Fibroblast of villous mesenchyme (primary cell): ENCODE data around the gene RNF227. TPM values are rescaled to one million over a fixed set of nuclear protein-coding genes. Genes with fewer than 3 reads are reported as not detected.

Experiments used
- small RNA-seq: library from RNA; depleted of rRNA; stranded (forward); fragments of <200 nt; gene quantifications from one replicate; pipeline ENCODE3, GENCODE V24; 2012
- total RNA-seq: library from RNA; depleted of rRNA; stranded (reverse); fragments of >200 nt; gene quantifications from 2 replicates; pipeline ENCODE4 v1.2.3, GENCODE V29; 2012

Gene RNF227
- total RNA-seq, 1 donor = 2.2 TPM

Small RNAs within 50 kb of the gene (small RNA-seq; reads per million reads assigned to genes)
- gene SCARNA21 = 3.9 reads per million, percentile 76 among the genes with 10 or more reads in this experiment

Other genes with a start within 250 kb of the RNF227 start
- gene TP53, start 228.8 kb downstream of the RNF227 start, total RNA-seq = 50.6 and 79.5 TPM in 2 replicates
- 5.2 and 6.0 TPM in 2 replicates for gene WRAP53, start 227.8 kb downstream of the RNF227 start, total RNA-seq
- 0.32 and 0.43 TPM in 2 replicates for gene EFNB3, start 211.1 kb downstream of the RNF227 start, total RNA-seq
- gene DNAH2, start 198.5 kb downstream of the RNF227 start, total RNA-seq = under 0.01 and 0.43 TPM in 2 replicates
- gene KDM6B, start 82.1 kb downstream of the RNF227 start, total RNA-seq = 3.0 and 5.8 TPM in 2 replicates
- 0.43 and 1.3 TPM in 2 replicates for gene TMEM88, start 61.2 kb downstream of the RNF227 start, total RNA-seq
- gene NAA38, start 58.7 kb downstream of the RNF227 start, total RNA-seq = 55.3 and 73.1 TPM in 2 replicates
- gene CYB5D1, start 58.3 kb downstream of the RNF227 start, total RNA-seq = 6.4 and 11.2 TPM in 2 replicates
- gene CHD3, start 27.5 kb downstream of the RNF227 start, total RNA-seq = 103 and 111 TPM in 2 replicates
- 1.3 and 1.7 TPM in 2 replicates for gene KCNAB3, start 13.6 kb upstream of the RNF227 start, total RNA-seq
- gene TRAPPC1, start 15.7 kb upstream of the RNF227 start, total RNA-seq = 42.7 and 47.4 TPM in 2 replicates
- 21.3 and 25.5 TPM in 2 replicates for gene CNTROB, start 15.9 kb upstream of the RNF227 start, total RNA-seq
- under 0.01 TPM in 1 of 2 replicates, not detected in the other for gene GUCY2D, start 86.3 kb upstream of the RNF227 start, total RNA-seq
- gene ALOX15B, start 122.8 kb upstream of the RNF227 start, total RNA-seq = not detected in 2 replicates
- gene ALOX12B, start 171.4 kb upstream of the RNF227 start, total RNA-seq = not detected in 2 replicates
- gene ALOXE3, start 202.2 kb upstream of the RNF227 start, total RNA-seq = not detected in 2 replicates
- gene HES7, start 207.8 kb upstream of the RNF227 start, total RNA-seq = not detected in 2 replicates
- gene PER1, start 236.1 kb upstream of the RNF227 start, total RNA-seq = 5.5 and 12.5 TPM in 2 replicates
- gene VAMP2, start 246.7 kb upstream of the RNF227 start, total RNA-seq = 5.6 and 6.1 TPM in 2 replicates